ENCODE measurements around the gene FBP2. TPM values are rescaled to one million over a fixed set of nuclear protein-coding genes. Genes with fewer than 3 reads are reported as not detected.

Gene FBP2
- total and polyA plus RNA-seq, 4 experiments from 2014 or later, result not detected

DNA sequence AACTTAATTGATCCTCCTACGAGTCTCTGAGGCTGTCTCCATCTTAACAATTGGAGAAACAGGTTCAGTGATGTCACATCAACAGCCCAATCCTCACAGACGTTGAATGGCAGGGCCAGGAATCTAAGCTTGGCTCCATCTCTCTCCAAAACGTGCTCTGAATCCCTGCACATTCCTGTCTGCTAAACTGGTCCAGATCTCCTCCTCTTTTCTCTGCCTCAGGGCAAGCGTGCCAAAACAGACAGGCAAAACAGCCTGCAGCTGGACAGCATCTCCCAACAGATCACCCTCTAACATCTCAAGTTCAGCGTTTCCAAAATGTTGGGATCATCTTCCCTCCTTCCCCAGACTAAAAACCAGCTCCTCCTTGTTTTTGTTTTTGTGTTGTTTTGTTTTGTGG, 39.1 kb upstream of the FBP2 start:
- Histone ChIP-seq H3K4me1 (ENCODE audit: insufficient read depth, low read length) (no peaks in the 10 kb centered on the region), H3K4me3 (ENCODE audit: low read length in 2 of 2) (no peak overlapping the region), H3K9me3 (ENCODE audit: control insufficient read depth in 1 of 2, low read length in 2 of 2) (no peaks in the 10 kb centered on the region), H3K27ac (ENCODE audit: low read depth, low read length) (no peak overlapping the region), H3K36me3 (ENCODE audit: insufficient read depth, low read length) (no peaks in the 10 kb centered on the region), H3K27me3 (ENCODE audit: insufficient read depth, low read length) (no peaks in the 10 kb centered on the region)
- intact Hi-C loops (cut with micrococcal nuclease), result no loop called here
- Mint-ChIP-seq H3K9me3 (no peaks in the 10 kb centered on the region), H3K36me3 (no peaks in the 10 kb centered on the region), H3K4me3 (no peak overlapping the region), H3K27ac (no peak overlapping the region), H3K27me3 (no peaks in the 10 kb centered on the region), H3K4me1 (no peaks in the 10 kb centered on the region)
- DNase-seq, result no peak
- POLR2A ChIA-PET (ENCODE audit: partially characterized antibody), result interaction anchor here (1.0 kb wide), 1 partner anchor 35 kb away, joined by 3 read pairs; no protein-coding TSS in a partner anchor
- CTCF ChIA-PET (ENCODE audit: partially characterized antibody), result no interaction called here

DNA sequence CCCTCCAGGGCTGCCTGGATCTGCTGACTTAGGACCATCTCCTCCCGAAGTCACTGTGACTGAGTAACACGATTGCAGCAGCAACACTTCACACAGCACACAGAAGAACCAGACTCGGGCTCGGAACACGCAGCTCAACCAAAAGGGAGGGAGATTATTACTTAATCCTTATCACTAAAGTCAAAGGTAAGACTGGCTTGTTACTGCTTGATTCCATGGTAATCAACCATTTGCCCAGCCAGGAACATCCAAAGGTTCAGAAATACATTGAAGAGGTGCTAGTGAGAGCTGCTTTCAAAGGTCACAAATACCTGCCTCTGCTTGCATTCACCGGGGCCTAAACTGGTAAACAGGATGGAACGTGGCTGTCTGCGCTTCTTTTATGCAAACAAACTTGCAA, 38.0 kb upstream of the FBP2 start:
- no peaks in the 10 kb centered on the region for H3K36me3 Mint-ChIP-seq
- intact Hi-C loops (cut with micrococcal nuclease), result no loop called here
- no peaks in the 10 kb centered on the region for H3K27me3 Mint-ChIP-seq
- no peak for DNase-seq
- no peak overlapping the region for H3K27ac Mint-ChIP-seq
- CTCF ChIA-PET (ENCODE audit: partially characterized antibody), result no interaction called here
- Histone ChIP-seq H3K4me1 (ENCODE audit: insufficient read depth, low read length) (no peaks in the 10 kb centered on the region), H3K36me3 (ENCODE audit: insufficient read depth, low read length) (no peaks in the 10 kb centered on the region), H3K27ac (ENCODE audit: low read depth, low read length) (no peak overlapping the region), H3K27me3 (ENCODE audit: insufficient read depth, low read length) (no peaks in the 10 kb centered on the region), H3K9me3 (ENCODE audit: control insufficient read depth in 1 of 2, low read length in 2 of 2) (no peaks in the 10 kb centered on the region), H3K4me3 (ENCODE audit: low read length in 2 of 2) (no peak overlapping the region)
- POLR2A ChIA-PET (ENCODE audit: partially characterized antibody), result no interaction called here
- no peaks in the 10 kb centered on the region for H3K9me3 Mint-ChIP-seq
- H3K4me3 Mint-ChIP-seq, result no peak overlapping the region
- H3K4me1 Mint-ChIP-seq, result no peaks in the 10 kb centered on the region

DNA sequence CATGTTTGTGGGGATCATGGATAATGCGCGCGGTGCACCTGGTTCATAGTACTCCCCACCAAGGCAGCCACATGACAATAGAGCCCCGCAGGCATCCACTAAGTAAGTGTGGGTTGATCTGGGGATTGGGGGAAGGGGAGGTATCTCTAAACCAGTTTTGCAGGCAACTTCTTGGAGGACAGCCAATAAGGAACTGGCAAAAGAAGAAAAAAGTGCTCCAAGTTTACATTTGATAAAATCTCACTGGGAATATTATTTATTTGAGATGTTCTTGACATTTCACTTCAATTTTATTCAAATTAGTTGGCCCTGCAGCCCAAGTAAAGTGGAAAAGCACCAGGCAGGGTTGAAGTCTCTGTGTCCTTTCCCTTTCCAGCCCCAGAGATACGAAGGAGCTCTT, 37.2 kb upstream of the FBP2 start:
- Mint-ChIP-seq H3K4me3 (no peak overlapping the region), H3K27me3 (no peaks in the 10 kb centered on the region), H3K4me1 (no peaks in the 10 kb centered on the region), H3K27ac (no peak overlapping the region), H3K36me3 (no peaks in the 10 kb centered on the region), H3K9me3 (no peaks in the 10 kb centered on the region)
- POLR2A ChIA-PET (ENCODE audit: partially characterized antibody), result no interaction called here
- H3K4me1 ChIP-seq (ENCODE audit: insufficient read depth, low read length), result no peaks in the 10 kb centered on the region
- H3K27me3 ChIP-seq (ENCODE audit: insufficient read depth, low read length), result no peaks in the 10 kb centered on the region
- no peak for DNase-seq
- H3K4me3 ChIP-seq (ENCODE audit: low read length in 2 of 2), result no peak overlapping the region
- H3K9me3 ChIP-seq (ENCODE audit: control insufficient read depth in 1 of 2, low read length in 2 of 2), result no peaks in the 10 kb centered on the region
- no peak overlapping the region for H3K27ac ChIP-seq (ENCODE audit: low read depth, low read length)
- no peaks in the 10 kb centered on the region for H3K36me3 ChIP-seq (ENCODE audit: insufficient read depth, low read length)
- intact Hi-C loops (cut with micrococcal nuclease), result no loop called here
- CTCF ChIA-PET (ENCODE audit: partially characterized antibody), result no interaction called here

DNA sequence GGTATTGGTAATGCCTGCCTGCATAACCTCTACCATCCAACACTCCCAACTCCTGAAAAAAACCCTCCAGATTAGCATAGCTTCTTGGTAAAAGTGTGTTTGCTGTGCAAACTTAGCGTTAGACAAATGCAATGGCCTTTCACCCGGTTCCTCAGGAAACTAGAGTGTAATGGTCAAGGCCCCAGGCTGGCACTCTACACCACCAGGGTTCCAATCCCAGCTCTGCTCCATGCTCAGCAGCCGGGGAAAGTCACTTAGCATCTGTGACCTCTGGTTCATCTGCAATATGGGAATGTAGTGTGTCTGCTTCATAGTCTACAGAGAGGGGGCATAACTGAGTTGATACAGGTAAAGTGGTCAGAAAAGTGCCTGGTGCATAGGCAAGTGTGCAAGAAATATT, 36.7 kb upstream of the FBP2 start:
- no peaks in the 10 kb centered on the region for H3K27me3 ChIP-seq (ENCODE audit: insufficient read depth, low read length)
- H3K36me3 ChIP-seq (ENCODE audit: insufficient read depth, low read length), result no peaks in the 10 kb centered on the region
- Mint-ChIP-seq H3K27ac (no peak overlapping the region), H3K36me3 (no peaks in the 10 kb centered on the region), H3K4me1 (no peaks in the 10 kb centered on the region), H3K9me3 (no peaks in the 10 kb centered on the region), H3K4me3 (no peak overlapping the region), H3K27me3 (no peaks in the 10 kb centered on the region)
- DNase-seq, result no peak
- POLR2A ChIA-PET (ENCODE audit: partially characterized antibody), result no interaction called here
- CTCF ChIA-PET (ENCODE audit: partially characterized antibody), result no interaction called here
- no peak overlapping the region for H3K4me3 ChIP-seq (ENCODE audit: low read length in 2 of 2)
- no peaks in the 10 kb centered on the region for H3K4me1 ChIP-seq (ENCODE audit: insufficient read depth, low read length)
- intact Hi-C loops (cut with micrococcal nuclease), result no loop called here
- H3K27ac ChIP-seq (ENCODE audit: low read depth, low read length), result no peak overlapping the region
- H3K9me3 ChIP-seq (ENCODE audit: control insufficient read depth in 1 of 2, low read length in 2 of 2), result no peaks in the 10 kb centered on the region

DNA sequence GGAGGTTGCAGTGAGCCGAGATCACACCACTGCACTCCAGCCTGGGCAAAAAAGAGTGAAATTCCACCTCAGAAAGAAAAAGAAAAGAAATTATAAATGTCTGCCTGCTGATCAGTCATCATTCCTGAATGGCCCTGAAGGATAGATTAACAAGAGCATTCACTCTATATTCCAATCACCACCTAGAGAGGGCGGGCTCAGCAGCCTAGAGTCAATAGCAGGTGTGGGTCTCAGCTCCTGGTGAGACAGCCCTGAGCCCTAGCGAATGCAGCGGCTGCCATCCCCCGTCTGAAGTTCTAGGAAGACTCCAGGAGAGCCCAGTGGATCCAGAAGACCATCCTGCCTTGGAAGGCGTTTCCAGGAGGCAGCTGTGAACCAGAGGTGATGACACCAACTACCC, 33.7 kb upstream of the FBP2 start:
- Mint-ChIP-seq H3K36me3 (no peaks in the 10 kb centered on the region), H3K4me3 (no peak overlapping the region), H3K27me3 (no peaks in the 10 kb centered on the region), H3K4me1 (peaks cover 0 to 3% (median under 1%) of the 10 kb centered on the region in 4 donors), H3K9me3 (no peaks in the 10 kb centered on the region), H3K27ac (peak overlapping the region in 1 of 7 donors; percentile 41)
- no peaks in the 10 kb centered on the region for H3K36me3 ChIP-seq (ENCODE audit: insufficient read depth, low read length)
- H3K9me3 ChIP-seq (ENCODE audit: control insufficient read depth in 1 of 2, low read length in 2 of 2), result no peaks in the 10 kb centered on the region
- DNase-seq, result no peak
- intact Hi-C loops (cut with micrococcal nuclease), result no loop called here
- POLR2A ChIA-PET (ENCODE audit: partially characterized antibody), result no interaction called here
- peaks cover under 1% of the 10 kb centered on the region for H3K4me1 ChIP-seq (ENCODE audit: insufficient read depth, low read length)
- CTCF ChIA-PET (ENCODE audit: partially characterized antibody), result no interaction called here
- H3K27me3 ChIP-seq (ENCODE audit: insufficient read depth, low read length), result no peaks in the 10 kb centered on the region
- no peak overlapping the region for H3K27ac ChIP-seq (ENCODE audit: low read depth, low read length)
- H3K4me3 ChIP-seq (ENCODE audit: low read length in 2 of 2), result no peak overlapping the region

DNA sequence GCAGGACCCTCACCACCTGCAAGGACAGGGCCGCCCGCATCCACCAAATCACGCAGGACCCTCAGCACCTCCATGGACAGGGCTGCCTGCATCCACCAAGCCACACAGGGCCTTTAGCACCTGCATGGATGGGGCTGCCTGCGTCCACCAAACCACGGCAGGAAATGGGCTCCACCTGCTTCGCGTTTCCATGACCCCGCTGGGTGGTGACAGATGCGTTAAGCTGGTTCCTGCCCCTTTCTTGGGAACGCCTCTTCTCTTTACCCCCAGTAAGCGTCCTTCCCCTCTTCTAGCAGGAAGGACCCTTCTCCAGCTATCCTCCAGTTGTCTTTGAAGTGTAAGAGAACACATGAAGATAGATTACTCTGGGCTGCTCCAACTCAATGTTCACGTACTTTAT, 32.2 kb upstream of the FBP2 start:
- intact Hi-C loops (cut with micrococcal nuclease), result no loop called here
- no peaks in the 10 kb centered on the region for H3K27me3 ChIP-seq (ENCODE audit: insufficient read depth, low read length)
- no peaks in the 10 kb centered on the region for H3K36me3 ChIP-seq (ENCODE audit: insufficient read depth, low read length)
- peaks cover 0 to 8% (median 3%) of the 10 kb centered on the region in 4 donors for H3K4me1 Mint-ChIP-seq
- no peak for DNase-seq
- no peak overlapping the region for H3K27ac Mint-ChIP-seq
- no peaks in the 10 kb centered on the region for H3K36me3 Mint-ChIP-seq
- no peaks in the 10 kb centered on the region for H3K27me3 Mint-ChIP-seq
- H3K4me3 ChIP-seq (ENCODE audit: low read length in 2 of 2), result no peak overlapping the region
- H3K4me1 ChIP-seq (ENCODE audit: insufficient read depth, low read length), result peaks cover 4% of the 10 kb centered on the region
- H3K4me3 Mint-ChIP-seq, result no peak overlapping the region
- H3K9me3 ChIP-seq (ENCODE audit: control insufficient read depth in 1 of 2, low read length in 2 of 2), result no peaks in the 10 kb centered on the region
- no peak overlapping the region for H3K27ac ChIP-seq (ENCODE audit: low read depth, low read length)
- no peaks in the 10 kb centered on the region for H3K9me3 Mint-ChIP-seq
- CTCF ChIA-PET (ENCODE audit: partially characterized antibody), result no interaction called here
- POLR2A ChIA-PET (ENCODE audit: partially characterized antibody), result no interaction called here

DNA sequence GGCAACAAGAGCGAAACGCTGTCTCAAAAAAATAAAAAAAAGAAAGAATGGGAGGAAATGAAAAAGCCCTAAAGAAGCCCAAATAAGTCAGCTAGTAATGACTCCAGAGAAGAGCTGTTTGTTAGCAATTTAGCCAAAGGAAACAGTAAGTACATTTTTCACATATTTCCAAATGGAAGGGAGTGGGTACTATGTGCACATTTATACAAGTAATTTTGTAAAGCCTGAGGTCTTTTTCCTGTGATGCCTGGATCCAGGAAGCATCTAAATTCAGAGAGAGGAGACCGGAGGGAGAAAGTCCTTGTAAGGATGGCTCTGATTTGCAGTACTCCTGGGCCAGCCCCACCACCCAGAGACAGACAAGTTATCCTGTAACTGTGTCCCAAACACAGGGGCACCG, 31.0 kb upstream of the FBP2 start:
- Mint-ChIP-seq H3K4me3 (no peak overlapping the region), H3K36me3 (no peaks in the 10 kb centered on the region), H3K27ac (no peak overlapping the region), H3K4me1 (peaks cover 0 to 8% (median 3%) of the 10 kb centered on the region in 4 donors), H3K27me3 (peaks cover 2 to 3% of the 10 kb centered on the region in 2 donors), H3K9me3 (peaks cover 0 to 1% (median 0%) of the 10 kb centered on the region in 8 donors)
- intact Hi-C loops (cut with micrococcal nuclease), result no loop called here
- Histone ChIP-seq H3K27ac (ENCODE audit: low read depth, low read length) (no peak overlapping the region), H3K27me3 (ENCODE audit: insufficient read depth, low read length) (no peaks in the 10 kb centered on the region), H3K9me3 (ENCODE audit: control insufficient read depth in 1 of 2, low read length in 2 of 2) (no peaks in the 10 kb centered on the region), H3K36me3 (ENCODE audit: insufficient read depth, low read length) (no peaks in the 10 kb centered on the region), H3K4me1 (ENCODE audit: insufficient read depth, low read length) (peaks cover 4% of the 10 kb centered on the region), H3K4me3 (ENCODE audit: low read length in 2 of 2) (no peak overlapping the region)
- CTCF ChIA-PET (ENCODE audit: partially characterized antibody), result interaction anchor here (1.0 kb wide), 1 partner anchor 15 kb away, joined by 3 read pairs; no protein-coding TSS in a partner anchor
- POLR2A ChIA-PET (ENCODE audit: partially characterized antibody), result no interaction called here
- no peak for DNase-seq

DNA sequence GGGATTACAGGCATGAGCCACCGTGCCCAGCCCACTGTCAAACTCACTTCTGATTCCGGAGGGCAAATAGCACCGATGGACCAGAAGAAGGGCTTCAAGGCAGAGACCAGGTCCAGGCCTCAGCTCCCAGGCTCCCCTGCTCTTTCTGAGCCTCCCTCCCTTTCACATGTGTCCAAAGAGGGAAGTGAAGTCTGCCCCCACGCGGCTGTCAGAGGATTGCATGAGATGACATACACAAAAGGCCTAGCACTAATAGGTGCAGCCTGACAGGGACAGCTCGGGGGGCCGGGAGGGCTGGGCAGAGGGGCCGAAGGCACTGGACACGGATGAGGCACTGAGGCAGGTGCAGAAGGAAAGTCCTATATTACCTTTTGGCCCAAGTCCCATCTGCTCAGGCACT, 29.6 kb upstream of the FBP2 start:
- POLR2A ChIA-PET (ENCODE audit: partially characterized antibody), result no interaction called here
- Histone ChIP-seq H3K4me3 (ENCODE audit: low read length in 2 of 2) (no peak overlapping the region), H3K27ac (ENCODE audit: low read depth, low read length) (no peak overlapping the region), H3K36me3 (ENCODE audit: insufficient read depth, low read length) (no peaks in the 10 kb centered on the region), H3K4me1 (ENCODE audit: insufficient read depth, low read length) (peaks cover 4% of the 10 kb centered on the region), H3K9me3 (ENCODE audit: control insufficient read depth in 1 of 2, low read length in 2 of 2) (no peaks in the 10 kb centered on the region), H3K27me3 (ENCODE audit: insufficient read depth, low read length) (no peaks in the 10 kb centered on the region)
- H3K36me3 Mint-ChIP-seq, result no peaks in the 10 kb centered on the region
- peaks cover 0 to 8% (median 3%) of the 10 kb centered on the region in 4 donors for H3K4me1 Mint-ChIP-seq
- H3K9me3 Mint-ChIP-seq, result peaks cover 0 to 1% (median 0%) of the 10 kb centered on the region in 8 donors
- intact Hi-C loops (cut with micrococcal nuclease), result no loop called here
- H3K4me3 Mint-ChIP-seq, result no peak overlapping the region
- no peak overlapping the region for H3K27ac Mint-ChIP-seq
- DNase-seq, result no peak
- CTCF ChIA-PET (ENCODE audit: partially characterized antibody), result no interaction called here
- H3K27me3 Mint-ChIP-seq, result peaks cover 4 to 5% of the 10 kb centered on the region in 2 donors

Measured in CD4-positive, alpha-beta memory T cell (primary cell).